Endothelial cell of umbilical vein (primary cell): ENCODE measurements around the gene FOXO1. TPM values are rescaled to one million over a fixed set of nuclear protein-coding genes. Genes with fewer than 3 reads are reported as not detected.

ENCODE experiments used
- BruUV-seq: library from RNA; stranded (reverse); fragments of 400-500 nt; replicated peaks from 2 replicates; lab custom pipeline; 2021; lab: Mats Ljungman, UMichigan
- CTCF ChIA-PET: fragments of 300-600, 350-600 bp; sonication (Branson Sonifier 250); formaldehyde crosslinking; loops from one replicate; lab custom pipeline; 2021; ENCODE audit warnings: antibody characterized with exemption, inconsistent platforms; lab: Charles Lee
- POLR2A ChIA-PET: fragments of 300-600, 350-600 bp; sonication (Branson Sonifier 250); formaldehyde crosslinking; loops from one replicate; lab custom pipeline; 2021; ENCODE audit warnings: antibody characterized with exemption, inconsistent platforms; lab: Charles Lee
- DNase-seq: peaks from one replicate; pipeline ENCODE4 v3.0.0-alpha.2; 2011; ENCODE audit warnings: low read depth, low spot score
- FAIRE-seq: peaks from 2 replicates; lab custom pipeline; 2011; peaks lifted over from hg19 to GRCh38; lab: Jason Lieb, UNC
- H2AFZ ChIP-seq: 2 replicates; pipeline ENCODE4 v1.6.0; 2012; ENCODE audit warnings: low read depth, low read length, control low read depth, inconsistent platforms
- H3K27ac ChIP-seq: 2 replicates; pipeline ENCODE4 v1.5.1; 2011; ENCODE audit warnings: low read depth, mild to moderate bottlenecking, control low read depth, low read length, moderate library complexity; ENCODE audit not compliant: insufficient read depth
- H3K27me3 ChIP-seq, 2 experiments: 2 replicates each; pipeline versions ENCODE4 v1.6.0 to v1.6.1; 2011; ENCODE audit warnings: low read length in 2 of 2, mixed read lengths in 1 of 2; ENCODE audit not compliant: control insufficient read depth in 2 of 2, insufficient read depth in 2 of 2
- H3K36me3 ChIP-seq, 2 experiments: 2 replicates in 1 of 2; 3 replicates in 1 of 2; pipeline ENCODE4 v1.5.1; 2011; ENCODE audit warnings: low read length in 2 of 2, mild to moderate bottlenecking in 1 of 2, moderate library complexity in 1 of 2; ENCODE audit not compliant: control insufficient read depth in 2 of 2, insufficient read depth in 2 of 2; ENCODE audit errors: extremely low read depth in 1 of 2
- H3K4me1 ChIP-seq: 3 replicates; pipeline ENCODE4 v1.5.1; 2011; ENCODE audit warnings: mild to moderate bottlenecking, low read length; ENCODE audit not compliant: control insufficient read depth, insufficient read depth; ENCODE audit errors: extremely low read depth
- H3K4me2 ChIP-seq: 2 replicates; pipeline ENCODE4 v1.6.1; 2011; ENCODE audit warnings: low read length, control low read depth, mixed read lengths; ENCODE audit not compliant: insufficient read depth
- H3K4me3 ChIP-seq, 3 experiments: fragments of 200-600 bp in 1 of 3; sonication (generic), shearing (Covaris generic) in 1 of 3; replicated peaks in 1 of 3; 2 replicates each; pipeline ENCODE4 v1.5.1; 2011 to 2016; ENCODE audit warnings: control low read depth in 3 of 3, low read length in 3 of 3, mild to moderate bottlenecking in 2 of 3, inconsistent platforms in 1 of 3, low read depth in 1 of 3, moderate library complexity in 1 of 3; ENCODE audit not compliant: insufficient read depth in 1 of 3
- H3K79me2 ChIP-seq: 2 replicates; pipeline ENCODE4 v1.6.0; 2012; ENCODE audit warnings: low read length, inconsistent platforms; ENCODE audit not compliant: control insufficient read depth, insufficient read depth
- H3K9ac ChIP-seq: replicated peaks from 2 replicates; pipeline ENCODE3; 2011; ENCODE audit warnings: low read length, control low read depth; ENCODE audit not compliant: insufficient read depth; ENCODE audit errors: extremely low read depth
- H3K9me1 ChIP-seq: replicated peaks from 3 replicates; pipeline ENCODE4 v1.6.0; 2011; ENCODE audit warnings: mild to moderate bottlenecking, low read length; ENCODE audit not compliant: control insufficient read depth, insufficient read depth; ENCODE audit errors: extremely low read depth
- H3K9me3 ChIP-seq: replicated peaks from 2 replicates; pipeline ENCODE4 v1.5.1; 2012; ENCODE audit warnings: low read length, inconsistent platforms; ENCODE audit not compliant: control insufficient read depth, insufficient read depth
- H4K20me1 ChIP-seq: replicated peaks from 2 replicates; pipeline ENCODE3; 2011; ENCODE audit warnings: mild to moderate bottlenecking, low read length; ENCODE audit not compliant: control insufficient read depth, insufficient read depth; ENCODE audit errors: extremely low read depth
- EZH2 ChIP-seq: IDR thresholded peaks from 2 replicates; pipeline ENCODE4 v1.6.1; 2012; ENCODE audit warnings: borderline replicate concordance, low read depth, mild to moderate bottlenecking, moderate library complexity, low read length, inconsistent platforms; ENCODE audit not compliant: severe bottlenecking
- FOS ChIP-seq: IDR thresholded peaks from 2 replicates; pipeline ENCODE4 v1.6.1; 2011; ENCODE audit warnings: mild to moderate bottlenecking, low read length, moderate library complexity, borderline replicate concordance; ENCODE audit not compliant: insufficient read depth
- GATA2 ChIP-seq: IDR thresholded peaks from 2 replicates; pipeline ENCODE4 v1.7.0; 2011; ENCODE audit warnings: low read depth, mild to moderate bottlenecking, moderate library complexity, mixed read lengths, low read length; ENCODE audit not compliant: insufficient read length, insufficient read depth
- JUN ChIP-seq: IDR thresholded peaks from 2 replicates; pipeline ENCODE4 v1.6.1; 2011; ENCODE audit warnings: borderline replicate concordance, low read depth; ENCODE audit not compliant: insufficient read length, insufficient read depth
- MYC ChIP-seq: IDR thresholded peaks from one replicate; pipeline ENCODE4 v1.6.1; 2011; ENCODE audit warnings: mild to moderate bottlenecking, low read depth, low read length
- POLR2A ChIP-seq: IDR thresholded peaks from 2 replicates; pipeline ENCODE4 v1.6.1; 2012; ENCODE audit warnings: low read depth, mild to moderate bottlenecking, control low read depth, low read length
- POLR2AphosphoS5 ChIP-seq: IDR thresholded peaks from 2 replicates; pipeline ENCODE4 v1.6.1; 2012; ENCODE audit warnings: low read depth, mild to moderate bottlenecking, control low read depth, low read length, moderate library complexity; ENCODE audit not compliant: insufficient read depth
- dilution Hi-C: fragments of 300-500 bp; cut with MboI; formaldehyde crosslinking; loops from one replicate; pipeline ENCODE4 v1.15.0; 2019; ENCODE audit warnings: low sequenced_read_pairs; ENCODE audit not compliant: extremely low pct_ligation_motif_present
- intact Hi-C: fragments of 100-400 bp; cut with micrococcal nuclease; formaldehyde crosslinking; loops from one replicate; pipeline ENCODE4 v1.10.0; 2022
- polyA plus RNA-seq, 4 experiments: library from polyadenylated mRNA; depleted of rRNA in 3 of 4; stranded (reverse) in 3 of 4; unstranded in 1 of 4; fragments of >200 nt; gene quantifications; 2 replicates each; pipeline versions ENCODE4 v1.2.1 to v1.2.3, GENCODE V29; 2011 to 2012; ENCODE audit warnings: missing spikeins in 1 of 4
- total RNA-seq: library from RNA; stranded (reverse); gene quantifications from 2 replicates; pipeline ENCODE4 v1.2.3, GENCODE V29; 2021
- TF ChIP-seq, protein P1 (sequence below): IDR thresholded peaks from 2 replicates; pipeline ENCODE4 v1.6.1; 2011; ENCODE audit not compliant: insufficient read depth, insufficient read length
- TF ChIP-seq, protein P2 (sequence below), 2 donors: IDR thresholded peaks; 1 replicate in 1 of 2; 2 replicates in 1 of 2; pipeline ENCODE4 v1.5.1; 2011; ENCODE audit warnings: low read length in 2 of 2, mild to moderate bottlenecking in 2 of 2, moderate library complexity in 2 of 2, control low read depth in 1 of 2, inconsistent platforms in 1 of 2, low read depth in 1 of 2; ENCODE audit not compliant: insufficient read depth in 1 of 2; ENCODE audit errors: extremely low read depth in 1 of 2

Gene FOXO1
- total and polyA plus RNA-seq, 2 donors (not counting 3 experiments of a cell fraction or from before 2014, with no cell fraction given): 44.7 to 48.5 TPM

GRCh38 chr13:40522282-40522681 lies 144.2 kb downstream of the FOXO1 start:
- DNase-seq: no peak

DNA sequence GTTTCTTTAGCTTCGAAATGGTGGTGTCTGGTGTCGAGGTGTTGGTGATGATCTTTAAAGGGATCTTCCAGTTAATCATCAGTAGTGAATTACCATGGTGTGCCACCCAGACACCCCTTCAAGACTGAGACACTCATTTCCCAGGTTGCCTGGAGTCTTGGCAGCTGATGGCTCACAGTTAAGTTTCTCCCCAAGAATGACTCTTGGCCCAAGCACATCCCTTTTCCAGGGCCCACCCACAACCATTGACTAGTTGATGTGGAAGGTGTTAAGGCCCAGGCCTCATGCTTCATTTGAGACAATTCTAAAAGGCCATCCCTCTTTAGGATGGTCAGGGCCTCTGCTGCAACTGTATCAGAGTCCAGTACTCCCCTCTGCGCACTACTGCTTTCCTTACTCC lies 145.5 kb downstream of the FOXO1 start:
- H2AFZ ChIP-seq: no peak overlapping the region
- BruUV-seq: no TSS peak
- dilution Hi-C loops: no loop called here
- H3K9me1 ChIP-seq: no peaks in the 10 kb centered on the region
- H3K4me1 ChIP-seq: peaks cover 1% of the 10 kb centered on the region
- ChIA-PET POLR2A (no interaction called here), CTCF (no interaction called here)
- no peaks in the 10 kb centered on the region for H3K36me3 ChIP-seq
- TF ChIP-seq, protein P1, sequence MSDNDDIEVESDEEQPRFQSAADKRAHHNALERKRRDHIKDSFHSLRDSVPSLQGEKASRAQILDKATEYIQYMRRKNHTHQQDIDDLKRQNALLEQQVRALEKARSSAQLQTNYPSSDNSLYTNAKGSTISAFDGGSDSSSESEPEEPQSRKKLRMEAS: no peak
- TF ChIP-seq MYC (no peak), POLR2A (no peak), EZH2 (no peak), GATA2 (no peak), POLR2AphosphoS5 (no peak), JUN (no peak), FOS (no peak)
- TF ChIP-seq, protein P2, sequence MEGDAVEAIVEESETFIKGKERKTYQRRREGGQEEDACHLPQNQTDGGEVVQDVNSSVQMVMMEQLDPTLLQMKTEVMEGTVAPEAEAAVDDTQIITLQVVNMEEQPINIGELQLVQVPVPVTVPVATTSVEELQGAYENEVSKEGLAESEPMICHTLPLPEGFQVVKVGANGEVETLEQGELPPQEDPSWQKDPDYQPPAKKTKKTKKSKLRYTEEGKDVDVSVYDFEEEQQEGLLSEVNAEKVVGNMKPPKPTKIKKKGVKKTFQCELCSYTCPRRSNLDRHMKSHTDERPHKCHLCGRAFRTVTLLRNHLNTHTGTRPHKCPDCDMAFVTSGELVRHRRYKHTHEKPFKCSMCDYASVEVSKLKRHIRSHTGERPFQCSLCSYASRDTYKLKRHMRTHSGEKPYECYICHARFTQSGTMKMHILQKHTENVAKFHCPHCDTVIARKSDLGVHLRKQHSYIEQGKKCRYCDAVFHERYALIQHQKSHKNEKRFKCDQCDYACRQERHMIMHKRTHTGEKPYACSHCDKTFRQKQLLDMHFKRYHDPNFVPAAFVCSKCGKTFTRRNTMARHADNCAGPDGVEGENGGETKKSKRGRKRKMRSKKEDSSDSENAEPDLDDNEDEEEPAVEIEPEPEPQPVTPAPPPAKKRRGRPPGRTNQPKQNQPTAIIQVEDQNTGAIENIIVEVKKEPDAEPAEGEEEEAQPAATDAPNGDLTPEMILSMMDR (IDR thresholded peaks at IDR 0.05; ENCODE audit: extremely low read depth in 1 of 2, insufficient read depth in 1 of 2, low read depth in 1 of 2, low read length in 2 of 2): no peak
- H4K20me1 ChIP-seq: no peaks in the 10 kb centered on the region
- H3K9ac ChIP-seq: no peak overlapping the region
- H3K9me3 ChIP-seq: no peaks in the 10 kb centered on the region
- intact Hi-C loops: no loop called here
- H3K27me3 ChIP-seq: no peaks in the 10 kb centered on the region
- H3K4me2 ChIP-seq: no peak overlapping the region
- no peak for DNase-seq
- H3K27ac ChIP-seq: no peak overlapping the region
- H3K4me3 ChIP-seq: no peak overlapping the region
- FAIRE-seq: no peak
- H3K79me2 ChIP-seq: no peaks in the 10 kb centered on the region

More at GRCh38 chr13:40522282-40522681, 144.2 kb downstream of the FOXO1 start:
- Histone ChIP-seq H3K36me3 (no peaks in the 10 kb centered on the region), H4K20me1 (no peaks in the 10 kb centered on the region), H3K4me3 (no peak overlapping the region), H3K4me1 (no peaks in the 10 kb centered on the region), H3K4me2 (no peak overlapping the region), H3K9ac (no peak overlapping the region), H3K9me1 (no peaks in the 10 kb centered on the region), H2AFZ (no peak overlapping the region), H3K9me3 (no peaks in the 10 kb centered on the region), H3K79me2 (no peaks in the 10 kb centered on the region), H3K27ac (no peak overlapping the region), H3K27me3 (no peaks in the 10 kb centered on the region)
- BruUV-seq: no TSS peak
- TF ChIP-seq, protein P2 (IDR thresholded peaks at IDR 0.05; ENCODE audit: extremely low read depth in 1 of 2, insufficient read depth in 1 of 2, low read depth in 1 of 2, low read length in 2 of 2): no peak
- TF ChIP-seq, protein P1: no peak
- no peak for TF ChIP-seq EZH2
- FAIRE-seq: no peak
- ChIA-PET POLR2A (no interaction called here), CTCF (interaction anchor here (1.0 kb wide), 1 partner anchor 14 kb away, joined by 4 read pairs; no protein-coding TSS in a partner anchor)
- intact Hi-C loops: no loop called here
- dilution Hi-C loops: no loop called here
